H1 (cell line): Measurements from ENCODE around the gene SYTL2. TPM values are rescaled to one million over a fixed set of nuclear protein-coding genes. Genes with fewer than 3 reads are reported as not detected.

Experiments used
- CTCF ChIA-PET: fragments of 300-600 bp; sonication (Branson Sonifier 250); formaldehyde crosslinking; loops from one replicate; lab custom pipeline; 2021; ENCODE audit not compliant: partially characterized antibody; lab: Charles Lee
- POLR2A ChIA-PET: fragments of 300-600 bp; sonication (Branson Sonifier 250); formaldehyde crosslinking; loops from one replicate; lab custom pipeline; 2021; ENCODE audit warnings: inconsistent platforms; ENCODE audit not compliant: partially characterized antibody; lab: Charles Lee
- DNase-seq, 2 experiments: peaks; one replicate each; pipeline versions ENCODE4 v3.0.0 to v3.0.0-alpha.2; 2010 to 2022; ENCODE audit warnings: low spot score in 2 of 2, low read depth in 1 of 2, mixed read lengths in 1 of 2
- FAIRE-seq: peaks from 2 replicates; lab custom pipeline; 2011; peaks lifted over from hg19 to GRCh38; lab: Jason Lieb, UNC
- H2AFZ ChIP-seq: 2 replicates; pipeline ENCODE4 v1.8.1; 2012; ENCODE audit warnings: low read length, inconsistent platforms
- H2AK5ac ChIP-seq: 2 replicates; pipeline ENCODE4 v1.6.1; 2013; ENCODE audit warnings: low read depth, low read length
- H2BK120ac ChIP-seq: replicated peaks from 2 replicates; pipeline ENCODE3; 2013; ENCODE audit warnings: low read depth, low read length, inconsistent platforms
- H2BK12ac ChIP-seq: 2 replicates; pipeline ENCODE4 v1.6.1; 2013; ENCODE audit warnings: low read depth, low read length
- H2BK15ac ChIP-seq: 2 replicates; pipeline ENCODE4 v1.6.1; 2013; ENCODE audit warnings: low read length
- H2BK20ac ChIP-seq: 2 replicates; pipeline ENCODE4 v1.6.1; 2013; ENCODE audit warnings: low read length
- H2BK5ac ChIP-seq: 2 replicates; pipeline ENCODE4 v1.6.1; 2013; ENCODE audit warnings: low read depth, low read length
- H3K14ac ChIP-seq: 2 replicates; pipeline ENCODE4 v1.6.1; 2013; ENCODE audit warnings: inconsistent platforms; ENCODE audit not compliant: insufficient read length
- H3K18ac ChIP-seq: 2 replicates; pipeline ENCODE4 v1.6.1; 2013; ENCODE audit warnings: low read length; ENCODE audit errors: extremely low read depth
- H3K23ac ChIP-seq: 2 replicates; pipeline ENCODE4 v1.6.1; 2013; ENCODE audit warnings: inconsistent platforms; ENCODE audit not compliant: insufficient read length
- H3K23me2 ChIP-seq: 2 replicates; pipeline ENCODE4 v1.6.1; 2013; ENCODE audit warnings: low read depth, low read length
- H3K27ac ChIP-seq: 2 replicates; pipeline ENCODE4 v1.6.1; 2011; ENCODE audit warnings: low read depth, low read length, inconsistent platforms
- H3K27me3 ChIP-seq, 4 experiments: replicated peaks in 1 of 4; 1 replicate in 1 of 4; 2 replicates in 3 of 4; pipeline versions ENCODE4 v1.6.1 to v1.8.1; 2011 to 2013; ENCODE audit warnings: low read length in 3 of 4, mild to moderate bottlenecking in 3 of 4, inconsistent platforms in 2 of 4, mixed read lengths in 2 of 4, moderate library complexity in 1 of 4; ENCODE audit not compliant: control insufficient read depth in 3 of 4, insufficient read depth in 3 of 4; ENCODE audit errors: extremely low read depth in 1 of 4
- H3K36me3 ChIP-seq, 4 experiments: 2 replicates each; pipeline versions ENCODE4 v1.6.1 to v1.8.1; 2011 to 2013; ENCODE audit warnings: mild to moderate bottlenecking in 4 of 4, low read length in 3 of 4, moderate library complexity in 2 of 4, control low read depth in 1 of 4, inconsistent platforms in 1 of 4; ENCODE audit not compliant: insufficient read depth in 4 of 4, control insufficient read depth in 2 of 4
- H3K4ac ChIP-seq: replicated peaks from 2 replicates; pipeline ENCODE3; 2013; ENCODE audit warnings: low read length, low read depth, mixed read lengths, inconsistent platforms; ENCODE audit not compliant: insufficient read length
- H3K4me1 ChIP-seq, 4 experiments: replicated peaks in 1 of 4; 1 replicate in 1 of 4; 2 replicates in 3 of 4; pipeline versions ENCODE4 v1.6.1 to v1.8.1; 2011 to 2013; ENCODE audit warnings: low read length in 3 of 4, inconsistent platforms in 2 of 4, mixed read lengths in 1 of 4; ENCODE audit not compliant: insufficient read depth in 4 of 4, control insufficient read depth in 3 of 4
- H3K4me2 ChIP-seq, 2 experiments: 2 replicates each; pipeline versions ENCODE4 v1.6.1 to v1.8.1; 2011 to 2013; ENCODE audit warnings: low read depth in 2 of 2, low read length in 2 of 2, control low read depth in 1 of 2, inconsistent platforms in 1 of 2, mild to moderate bottlenecking in 1 of 2; ENCODE audit not compliant: insufficient read depth in 1 of 2
- H3K4me3 ChIP-seq, 4 experiments: fragments of 200-600, 300-600 bp in 1 of 4; sonication (generic), shearing (Covaris generic), sonication (Bioruptor Twin) in 1 of 4; 2 replicates each; pipeline versions ENCODE4 v1.5.1 to v1.8.1; 2011 to 2016; ENCODE audit warnings: low read length in 4 of 4, low read depth in 3 of 4, control low read depth in 2 of 4, inconsistent platforms in 2 of 4, mild to moderate bottlenecking in 2 of 4, mixed read lengths in 1 of 4, moderate library complexity in 1 of 4; ENCODE audit not compliant: insufficient read depth in 2 of 4; ENCODE audit errors: extremely low read depth in 1 of 4
- H3K56ac ChIP-seq: replicated peaks from 2 replicates; pipeline ENCODE3; 2013; ENCODE audit warnings: low read depth, mild to moderate bottlenecking, mixed read lengths, low read length, inconsistent platforms; ENCODE audit not compliant: insufficient read length
- H3K79me1 ChIP-seq: 2 replicates; pipeline ENCODE4 v1.6.1; 2013; ENCODE audit warnings: low read depth, low read length, control low read depth
- H3K79me2 ChIP-seq, 2 experiments: 2 replicates each; pipeline versions ENCODE4 v1.6.1 to v1.8.1; 2012 to 2013; ENCODE audit warnings: low read length in 2 of 2, mild to moderate bottlenecking in 2 of 2, inconsistent platforms in 1 of 2; ENCODE audit not compliant: insufficient read depth in 2 of 2, control insufficient read depth in 1 of 2
- H3K9ac ChIP-seq, 4 experiments: replicated peaks in 1 of 4; 1 replicate in 1 of 4; 2 replicates in 3 of 4; pipeline versions ENCODE4 v1.6.1 to v1.8.1; 2011 to 2013; ENCODE audit warnings: low read depth in 3 of 4, low read length in 3 of 4, control low read depth in 2 of 4, mild to moderate bottlenecking in 2 of 4, moderate library complexity in 2 of 4, inconsistent platforms in 1 of 4; ENCODE audit errors: extremely low read depth in 1 of 4
- H3K9me3 ChIP-seq, 2 experiments: 2 replicates each; pipeline versions ENCODE4 v1.6.1 to v1.8.1; 2012 to 2013; ENCODE audit warnings: mild to moderate bottlenecking in 2 of 2, moderate library complexity in 2 of 2, control low read depth in 1 of 2, inconsistent platforms in 1 of 2, low read depth in 1 of 2, low read length in 1 of 2, mixed read lengths in 1 of 2; ENCODE audit not compliant: insufficient read depth in 2 of 2
- H4K20me1 ChIP-seq, 2 experiments: replicated peaks in 1 of 2; 2 replicates each; pipeline versions ENCODE3 to v1.8.1; 2011 to 2013; ENCODE audit warnings: inconsistent platforms in 2 of 2, low read length in 2 of 2, mild to moderate bottlenecking in 1 of 2; ENCODE audit not compliant: insufficient read depth in 2 of 2, control insufficient read depth in 1 of 2
- H4K5ac ChIP-seq: 2 replicates; pipeline ENCODE4 v1.6.1; 2013; ENCODE audit warnings: low read length, low read depth, mixed read lengths, inconsistent platforms; ENCODE audit not compliant: insufficient read length
- H4K8ac ChIP-seq: 2 replicates; pipeline ENCODE4 v1.8.0; 2013; ENCODE audit warnings: mild to moderate bottlenecking, moderate library complexity, low read length, inconsistent platforms; ENCODE audit not compliant: insufficient read depth; ENCODE audit errors: extremely low read depth
- H4K91ac ChIP-seq: replicated peaks from 2 replicates; pipeline ENCODE3; 2013; ENCODE audit warnings: low read length, mixed read lengths, inconsistent platforms; ENCODE audit not compliant: insufficient read length
- BACH1 ChIP-seq: IDR thresholded peaks from 2 replicates; pipeline ENCODE4 v1.6.1; 2012; ENCODE audit warnings: low read length, improper control_type of control experiment
- BRCA1 ChIP-seq: IDR thresholded peaks from 2 replicates; pipeline ENCODE4 v1.6.1; 2012; ENCODE audit warnings: low read depth, low read length, improper control_type of control experiment
- CHD2 ChIP-seq: IDR thresholded peaks from 2 replicates; pipeline ENCODE4 v1.6.1; 2012; ENCODE audit warnings: low read length, improper control_type of control experiment
- CTBP2 ChIP-seq: IDR thresholded peaks from 2 replicates; pipeline ENCODE4 v1.7.0; 2011; ENCODE audit warnings: borderline replicate concordance, mild to moderate bottlenecking, moderate library complexity, mixed read lengths, low read length; ENCODE audit not compliant: insufficient read depth, insufficient read length
- EZH2 ChIP-seq: fragments of 200-600 bp; sonication (generic); IDR thresholded peaks from 2 replicates; pipeline ENCODE4 v1.7.1; 2012; ENCODE audit warnings: low read depth, mild to moderate bottlenecking, moderate library complexity, low read length, inconsistent platforms; ENCODE audit not compliant: severe bottlenecking
- GTF2F1 ChIP-seq: IDR thresholded peaks from 2 replicates; pipeline ENCODE4 v1.6.1; 2012; ENCODE audit warnings: low read depth, low read length, improper control_type of control experiment, borderline replicate concordance
- KDM5A ChIP-seq: fragments of 200-600 bp; IDR thresholded peaks from 2 replicates; pipeline ENCODE4 v1.7.1; 2012; ENCODE audit warnings: mild to moderate bottlenecking, low read length, inconsistent platforms, mixed read lengths
- MAFK ChIP-seq: IDR thresholded peaks from 2 replicates; pipeline ENCODE4 v1.6.1; 2012; ENCODE audit warnings: low read depth, mild to moderate bottlenecking, improper control_type of control experiment, low read length
- MAX ChIP-seq: IDR thresholded peaks from 2 replicates; pipeline ENCODE4 v1.6.1; 2012; ENCODE audit warnings: inconsistent platforms
- RBBP5 ChIP-seq: IDR thresholded peaks from 2 replicates; pipeline ENCODE4 v1.7.1; 2012; ENCODE audit warnings: low read depth, mild to moderate bottlenecking, inconsistent platforms, low read length, moderate library complexity, borderline replicate concordance
- RNF2 ChIP-seq: fragments of 200-900, 300-1000 bp; sonication (generic); IDR thresholded peaks from 2 replicates; pipeline ENCODE4 v1.7.1; 2016; ENCODE audit warnings: borderline replicate concordance, low read depth, mild to moderate bottlenecking, antibody characterized with exemption, low read length; ENCODE audit not compliant: poor library complexity, severe bottlenecking; ENCODE audit errors: missing control alignments
- RXRA ChIP-seq: IDR thresholded peaks from 2 replicates; pipeline ENCODE4 v1.6.1; 2011; ENCODE audit warnings: low read depth, mild to moderate bottlenecking, low read length, moderate library complexity; ENCODE audit not compliant: insufficient read depth
- SP1 ChIP-seq: IDR thresholded peaks from 2 replicates; pipeline ENCODE4 v1.6.1; 2011; ENCODE audit warnings: low read depth, low read length
- SP4 ChIP-seq: IDR thresholded peaks from 2 replicates; pipeline ENCODE4 v1.6.1; 2012; ENCODE audit warnings: low read length, inconsistent platforms
- TBP ChIP-seq: IDR thresholded peaks from 2 replicates; pipeline ENCODE4 v1.6.1; 2011; ENCODE audit warnings: low read depth, low read length, improper control_type of control experiment
- whole genome bisulfite sequencing, 2 experiments: shearing (Covaris generic) in 1 of 2; methylation state at CpG; one replicate each; pipeline versions ENCODE4 v1.1.6 to v1.1.7; 2013 to 2015; ENCODE audit warnings: low lambda C conversion rate in 2 of 2, mixed read lengths in 2 of 2, inconsistent platforms in 1 of 2, low coverage in 1 of 2, missing lambda C conversion rate in 1 of 2; ENCODE audit not compliant: insufficient replicate concordance in 2 of 2, insufficient coverage in 1 of 2, insufficient read length in 1 of 2; ENCODE audit errors: extremely low coverage in 1 of 2, missing lambda C conversion rate in 1 of 2; 5-methylcytosine and 5-hydroxymethylcytosine counted together
- polyA plus RNA-seq, 7 experiments: library from polyadenylated mRNA; depleted of rRNA in 3 of 7; stranded (reverse) in 5 of 7; unstranded in 2 of 7; fragments of >200 nt in 5 of 7; fragments of 200-250 nt in 2 of 7; gene quantifications; 1 replicate in 5 of 7; 2 replicates in 1 of 7; 4 replicates in 1 of 7; pipeline versions ENCODE4 v1.2.1 to v1.2.3, GENCODE V29; 2011 to 2013; ENCODE audit warnings: missing spikeins in 2 of 7, mixed read lengths in 2 of 7
- total RNA-seq: library from RNA; stranded (reverse); fragmentation: NEBNext Ultra II Directional; extraction: Animal tissue kit (Norgen Biotek cat#: 25700); gene quantifications from 2 replicates; pipeline ENCODE4 v1.2.1, GENCODE V29; 2021

SYTL2 gene
- total and polyA plus RNA-seq, 2 of the 8 experiments (the other 6 are each of a cell fraction or from before 2014, with no cell fraction given) = 1.3 to 9.1 TPM

DNA sequence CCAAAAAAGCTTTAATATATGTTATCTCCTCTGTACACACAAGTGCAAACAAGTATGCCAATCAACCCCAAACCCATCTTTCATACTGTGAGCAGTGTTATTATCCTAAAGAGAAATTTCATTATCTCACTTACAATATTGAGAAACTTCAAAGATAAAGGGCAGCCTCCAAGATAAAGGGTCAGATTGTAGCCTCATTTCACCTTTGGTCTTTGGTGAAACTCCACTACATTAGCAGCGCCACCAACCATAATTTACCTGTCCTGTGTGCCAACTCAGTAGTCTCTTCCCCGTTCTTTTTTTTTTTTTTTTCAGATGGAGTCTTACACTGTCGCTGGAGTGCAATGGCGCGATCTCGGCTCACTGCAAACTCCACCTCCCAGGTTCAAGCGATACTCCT, 9.4 kb downstream of the SYTL2 start:
- Histone ChIP-seq H3K79me2 (no peaks in the 10 kb centered on the region), H2AK5ac (no peak overlapping the region), H3K9me3 (no peaks in the 10 kb centered on the region), H3K23ac (no peak overlapping the region), H3K14ac (no peak overlapping the region), H2AFZ (no peak overlapping the region), H2BK15ac (no peak overlapping the region), H3K79me1 (no peaks in the 10 kb centered on the region), H2BK12ac (no peak overlapping the region), H3K18ac (no peak overlapping the region), H2BK5ac (no peak overlapping the region), H3K4me2 (no peak overlapping the region), H3K56ac (no peak overlapping the region), H3K4me3 (no peak overlapping the region), H3K27ac (no peak overlapping the region), H3K27me3 (no peaks in the 10 kb centered on the region), H3K4ac (no peak overlapping the region), H4K8ac (no peak overlapping the region), H3K23me2 (no peaks in the 10 kb centered on the region), H4K5ac (no peak overlapping the region), H3K9ac (no peak overlapping the region), H4K20me1 (no peaks in the 10 kb centered on the region), H2BK20ac (no peak overlapping the region), H4K91ac (no peak overlapping the region), H3K36me3 (no peaks in the 10 kb centered on the region), H2BK120ac (no peak overlapping the region), H3K4me1 (peaks cover 0 to 2% (median 0%) of the 10 kb centered on the region in 4 experiments; a peak in 1 of 7 replicates)
- CTCF ChIA-PET = no interaction called here
- POLR2A ChIA-PET = no interaction called here
- FAIRE-seq (no peak), DNase-seq (no peak)
- 89% methylated on average over 3 of the region's 7 CpGs; no CpG with 5 or more reads in 1 of the 2 experiments for WGBS, 2 experiments
- no peak for TF ChIP-seq SP1
- TF ChIP-seq RNF2 = no peak
- no peak for TF ChIP-seq MAFK
- TF ChIP-seq KDM5A = no peak
- TF ChIP-seq EZH2 = no peak
- TF ChIP-seq RXRA = no peak
- no peak for TF ChIP-seq MAX
- no peak for TF ChIP-seq BACH1
- no peak for TF ChIP-seq SP4
- no peak for TF ChIP-seq GTF2F1
- TF ChIP-seq TBP = no peak
- TF ChIP-seq BRCA1 = no peak
- no peak for TF ChIP-seq RBBP5
- TF ChIP-seq CTBP2 = no peak
- no peak for TF ChIP-seq CHD2
